ES-I3 (cell line): ENCODE measurements around the gene TRERF1.

Source experiments
- H3K36me3 ChIP-seq: 2 replicates; pipeline ENCODE4 v1.6.1; 2013; ENCODE audit warnings: mild to moderate bottlenecking, low read length, control low read depth, moderate library complexity; ENCODE audit not compliant: insufficient read depth
- H3K4me1 ChIP-seq: 2 replicates; pipeline ENCODE4 v1.6.1; 2013; ENCODE audit warnings: mild to moderate bottlenecking, control low read depth, low read length; ENCODE audit not compliant: insufficient read depth
- H3K9ac ChIP-seq: 2 replicates; pipeline ENCODE4 v1.6.1; 2013; ENCODE audit warnings: low read depth, mild to moderate bottlenecking, low read length, moderate library complexity
- H3K9me3 ChIP-seq: 2 replicates; pipeline ENCODE4 v1.6.1; 2013; ENCODE audit warnings: mild to moderate bottlenecking, low read length, moderate library complexity; ENCODE audit not compliant: control insufficient read depth, insufficient read depth

The TRERF1 gene

GRCh38 chr6:42441697-42442081 is 10.0 kb downstream of the TRERF1 start:
- Histone ChIP-seq H3K9ac (peak overlapping the region; percentile 9; the same call in 1 of the 2 replicates), H3K9me3 (no peaks in the 10 kb centered on the region), H3K4me1 (peaks cover 46% of the 10 kb centered on the region), H3K36me3 (no peaks in the 10 kb centered on the region)

GRCh38 chr6:42440778-42441696 is 10.7 kb downstream of the TRERF1 start:
- peak overlapping the region; percentile 9; the same call in 1 of the 2 replicates for H3K9ac ChIP-seq
- peaks cover 46% of the 10 kb centered on the region for H3K4me1 ChIP-seq
- H3K9me3 ChIP-seq = no peaks in the 10 kb centered on the region
- H3K36me3 ChIP-seq = no peaks in the 10 kb centered on the region

GRCh38 chr6:42440027-42440426 is 11.7 kb downstream of the TRERF1 start:
- no peaks in the 10 kb centered on the region for H3K9me3 ChIP-seq
- H3K4me1 ChIP-seq = peaks cover 46% of the 10 kb centered on the region
- H3K9ac ChIP-seq = no peak overlapping the region
- H3K36me3 ChIP-seq = no peaks in the 10 kb centered on the region

- Histone ChIP-seq H3K4me1 (peaks cover 22% of the 10 kb centered on the region), H3K9me3 (peaks cover 10% of the 10 kb centered on the region), H3K36me3 (no peaks in the 10 kb centered on the region), H3K9ac (no peak overlapping the region)
Measured at GRCh38 chr6:42436825-42437224, 14.9 kb downstream of the TRERF1 start.

GRCh38 chr6:42434237-42434636 is 17.5 kb downstream of the TRERF1 start:
- H3K4me1 ChIP-seq = peaks cover under 1% of the 10 kb centered on the region; the same call in 1 of the 2 replicates

GRCh38 chr6:42433409-42433808 is 18.3 kb downstream of the TRERF1 start:
- Histone ChIP-seq H3K9ac (no peak overlapping the region), H3K9me3 (peaks cover 10% of the 10 kb centered on the region), H3K4me1 (peaks cover 8% of the 10 kb centered on the region), H3K36me3 (no peaks in the 10 kb centered on the region)

More at GRCh38 chr6:42434237-42434636, 17.5 kb downstream of the TRERF1 start:
- H3K9ac ChIP-seq = no peak overlapping the region
- peaks cover 10% of the 10 kb centered on the region for H3K9me3 ChIP-seq
- H3K36me3 ChIP-seq = no peaks in the 10 kb centered on the region

GRCh38 chr6:42431877-42432276 is 19.8 kb downstream of the TRERF1 start:
- Histone ChIP-seq H3K9me3 (peaks cover 10% of the 10 kb centered on the region), H3K4me1 (peaks cover 11% of the 10 kb centered on the region), H3K36me3 (no peaks in the 10 kb centered on the region), H3K9ac (no peak overlapping the region)

GRCh38 chr6:42431356-42431755 is 20.4 kb downstream of the TRERF1 start:
- Histone ChIP-seq H3K4me1 (peaks cover 11% of the 10 kb centered on the region), H3K9me3 (peaks cover 10% of the 10 kb centered on the region), H3K9ac (no peak overlapping the region), H3K36me3 (no peaks in the 10 kb centered on the region)

GRCh38 chr6:42429836-42430235 is 21.9 kb downstream of the TRERF1 start:
- Histone ChIP-seq H3K9ac (no peak overlapping the region), H3K36me3 (no peaks in the 10 kb centered on the region), H3K4me1 (peaks cover 11% of the 10 kb centered on the region), H3K9me3 (peaks cover 10% of the 10 kb centered on the region)

GRCh38 chr6:42429042-42429585 is 22.6 kb downstream of the TRERF1 start:
- Histone ChIP-seq H3K4me1 (peaks cover 11% of the 10 kb centered on the region), H3K9me3 (peaks cover 6% of the 10 kb centered on the region), H3K9ac (no peak overlapping the region), H3K36me3 (no peaks in the 10 kb centered on the region)

- no peaks in the 10 kb centered on the region for H3K36me3 ChIP-seq
- peaks cover 11% of the 10 kb centered on the region for H3K4me1 ChIP-seq
- no peak overlapping the region for H3K9ac ChIP-seq
- peaks cover 4% of the 10 kb centered on the region for H3K9me3 ChIP-seq
Measured at GRCh38 chr6:42428326-42429041, 23.2 kb downstream of the TRERF1 start.

- Histone ChIP-seq H3K4me1 (peaks cover 11% of the 10 kb centered on the region), H3K9me3 (no peaks in the 10 kb centered on the region), H3K9ac (no peak overlapping the region), H3K36me3 (no peaks in the 10 kb centered on the region)
Measured at GRCh38 chr6:42427871-42428270, 23.9 kb downstream of the TRERF1 start.

- Histone ChIP-seq H3K36me3 (no peaks in the 10 kb centered on the region), H3K4me1 (peaks cover 11% of the 10 kb centered on the region), H3K9ac (no peak overlapping the region), H3K9me3 (no peaks in the 10 kb centered on the region)
Measured at GRCh38 chr6:42426191-42426590, 25.5 kb downstream of the TRERF1 start.

- Histone ChIP-seq H3K36me3 (no peaks in the 10 kb centered on the region), H3K4me1 (peaks cover 11% of the 10 kb centered on the region), H3K9me3 (no peaks in the 10 kb centered on the region), H3K9ac (no peak overlapping the region)
Measured at GRCh38 chr6:42424906-42425474, 26.7 kb downstream of the TRERF1 start.
